CD14-positive monocyte (primary cell): ENCODE measurements around the gene STT3B. TPM values are rescaled to one million over a fixed set of nuclear protein-coding genes. Genes with fewer than 3 reads are reported as not detected.

ENCODE experiments used
- DNase-seq, 3 donors: peaks; one replicate each; pipeline ENCODE4 v3.0.0-alpha.2; 2011 to 2022
- H2AFZ ChIP-seq: 2 replicates; pipeline ENCODE4 v1.6.0; 2012; ENCODE audit warnings: mild to moderate bottlenecking, low read depth, low read length, inconsistent platforms; ENCODE audit not compliant: insufficient read depth, poor library complexity, severe bottlenecking
- H3K27ac ChIP-seq, 2 donors: 1 replicate in 1 of 2; 2 replicates in 1 of 2; pipeline ENCODE4 v1.5.1; 2012 to 2013; ENCODE audit warnings: low read length in 2 of 2, control low read depth in 1 of 2, inconsistent platforms in 1 of 2, low read depth in 1 of 2, mild to moderate bottlenecking in 1 of 2
- H3K27me3 ChIP-seq, 2 donors: one replicate each; pipeline versions ENCODE4 v1.6.0 to v1.6.1; 2011 to 2013; ENCODE audit warnings: low read length in 2 of 2; ENCODE audit not compliant: control insufficient read depth in 2 of 2, insufficient read depth in 2 of 2
- H3K36me3 ChIP-seq, 2 donors: replicated peaks in 1 of 2; 1 replicate in 1 of 2; 2 replicates in 1 of 2; pipeline versions ENCODE4 v1.5.1 to v1.6.1; 2012 to 2013; ENCODE audit warnings: low read length in 2 of 2, control low read depth in 1 of 2, inconsistent platforms in 1 of 2, mild to moderate bottlenecking in 1 of 2; ENCODE audit not compliant: insufficient read depth in 2 of 2, control insufficient read depth in 1 of 2
- H3K4me1 ChIP-seq, 2 donors: 1 replicate in 1 of 2; 2 replicates in 1 of 2; pipeline versions ENCODE4 v1.5.1 to v1.6.1; 2012 to 2013; ENCODE audit warnings: low read length in 2 of 2, control low read depth in 1 of 2, inconsistent platforms in 1 of 2, mild to moderate bottlenecking in 1 of 2, moderate library complexity in 1 of 2; ENCODE audit not compliant: insufficient read depth in 2 of 2, control insufficient read depth in 1 of 2
- H3K4me2 ChIP-seq: replicated peaks from 2 replicates; pipeline ENCODE3; 2012; ENCODE audit warnings: low read length, moderate library complexity, mild to moderate bottlenecking; ENCODE audit not compliant: poor library complexity, severe bottlenecking; ENCODE audit errors: extremely low read depth
- H3K4me3 ChIP-seq, 3 experiments: fragments of 200-600 bp in 1 of 3; sonication (generic) in 1 of 3; replicated peaks in 1 of 3; 1 replicate in 2 of 3; 2 replicates in 1 of 3; pipeline ENCODE4 v1.5.1; 2011 to 2013; ENCODE audit warnings: low read length in 3 of 3, mild to moderate bottlenecking in 3 of 3, control low read depth in 2 of 3, low read depth in 2 of 3, inconsistent platforms in 1 of 3, moderate library complexity in 1 of 3
- H3K79me2 ChIP-seq: 2 replicates; pipeline ENCODE4 v1.6.0; 2012; ENCODE audit warnings: mild to moderate bottlenecking, control low read depth, inconsistent platforms, low read length, moderate library complexity; ENCODE audit not compliant: insufficient read depth
- H3K9ac ChIP-seq: 2 replicates; pipeline ENCODE4 v1.6.0; 2017; ENCODE audit warnings: low read length, mild to moderate bottlenecking; ENCODE audit not compliant: insufficient read depth, poor library complexity, severe bottlenecking
- H3K9me3 ChIP-seq, 2 donors: replicated peaks in 1 of 2; 1 replicate in 1 of 2; 2 replicates in 1 of 2; pipeline versions ENCODE4 v1.5.1 to v1.6.1; 2012 to 2013; ENCODE audit warnings: low read length in 2 of 2, control low read depth in 1 of 2; ENCODE audit not compliant: control insufficient read depth in 1 of 2, insufficient read depth in 1 of 2
- H4K20me1 ChIP-seq: 2 replicates; pipeline ENCODE4 v1.6.0; 2012; ENCODE audit warnings: mild to moderate bottlenecking, low read length, control low read depth, moderate library complexity; ENCODE audit not compliant: insufficient read depth
- H3K27ac Mint-ChIP-seq, 7 donors: one replicate each; pipeline ENCODE4 v1.8.0; 2020; ENCODE audit warnings: mild to moderate bottlenecking in 7 of 7, mixed read lengths in 7 of 7, moderate library complexity in 6 of 7, inconsistent platforms in 2 of 7
- H3K27me3 Mint-ChIP-seq, 3 donors: one replicate each; pipeline ENCODE4 v1.8.0; 2021 to 2022; ENCODE audit warnings: low read depth in 3 of 3, mild to moderate bottlenecking in 3 of 3, mixed read lengths in 3 of 3, moderate library complexity in 3 of 3, inconsistent platforms in 1 of 3
- H3K36me3 Mint-ChIP-seq, 2 donors: one replicate each; pipeline ENCODE4 v1.8.0; 2020; ENCODE audit warnings: mixed read lengths in 2 of 2, inconsistent platforms in 1 of 2, mild to moderate bottlenecking in 1 of 2
- H3K4me1 Mint-ChIP-seq: one replicate; pipeline ENCODE4 v1.8.0; 2020; ENCODE audit warnings: mild to moderate bottlenecking, mixed read lengths
- H3K4me3 Mint-ChIP-seq, 2 donors: one replicate each; pipeline ENCODE4 v1.8.0; 2020; ENCODE audit warnings: mild to moderate bottlenecking in 2 of 2, mixed read lengths in 2 of 2, moderate library complexity in 1 of 2
- H3K9me3 Mint-ChIP-seq, 7 donors: one replicate each; pipeline ENCODE4 v1.8.0; 2020 to 2022; ENCODE audit warnings: mixed read lengths in 7 of 7, mild to moderate bottlenecking in 6 of 7, moderate library complexity in 6 of 7, inconsistent platforms in 2 of 7
- CTCF ChIP-seq: fragments of 200-600 bp; IDR thresholded peaks from one replicate; pipeline ENCODE4 v1.8.0; 2022; ENCODE audit warnings: antibody characterized with exemption, mild to moderate bottlenecking
- WGBS: methylation state at CpG from one replicate; pipeline ENCODE4 v1.1.5; 2013; ENCODE audit warnings: missing lambda C conversion rate; ENCODE audit not compliant: insufficient coverage; 5-methylcytosine and 5-hydroxymethylcytosine counted together
- intact Hi-C, 2 donors: fragments of 100-400 bp; cut with micrococcal nuclease; formaldehyde crosslinking; loops; one replicate each; pipeline versions ENCODE4 v1.15.0 to v1.15.1; 2023
- polyA plus RNA-seq, 3 donors: library from polyadenylated mRNA; depleted of rRNA in 1 of 3; unstranded in 2 of 3; stranded (reverse) in 1 of 3; fragments of 300-500 nt in 2 of 3; fragments of >200 nt in 1 of 3; fragmentation: Illumina TruSeq in 2 of 3; gene quantifications; 1 replicate in 2 of 3; 2 replicates in 1 of 3; pipeline ENCODE4 v1.2.3, GENCODE V29; 2012 to 2021

STT3B gene
- polyA plus RNA-seq, 3 donors: 47.3 to 97.0 (median 86.3) TPM

- no peak overlapping the region for H2AFZ ChIP-seq
- no peak overlapping the region for H3K27ac Mint-ChIP-seq
- WGBS: no CpG with 5 or more reads among the region's 5 CpGs
- no peak overlapping the region for H3K9ac ChIP-seq
- H3K79me2 ChIP-seq: peaks cover 52% of the 10 kb centered on the region
- H3K4me1 Mint-ChIP-seq: peaks cover 8% of the 10 kb centered on the region
- H3K4me3 Mint-ChIP-seq: no peak overlapping the region
- peaks cover 27 to 40% of the 10 kb centered on the region in 2 donors for H3K36me3 Mint-ChIP-seq
- intact Hi-C loops: no loop called here
- no peaks in the 10 kb centered on the region for H3K27me3 ChIP-seq
- H3K4me1 ChIP-seq: no peaks in the 10 kb centered on the region
- no peak overlapping the region for H3K4me3 ChIP-seq
- H4K20me1 ChIP-seq: peaks cover 49% of the 10 kb centered on the region
- no peak for TF ChIP-seq CTCF
- DNase-seq: no peak
- no peak overlapping the region for H3K4me2 ChIP-seq
- H3K36me3 ChIP-seq: peaks cover 25 to 45% of the 10 kb centered on the region in 2 donors
- peaks cover 0 to 1% (median 0%) of the 10 kb centered on the region in 3 donors for H3K27me3 Mint-ChIP-seq
- no peaks in the 10 kb centered on the region for H3K9me3 ChIP-seq
- H3K9me3 Mint-ChIP-seq: no peaks in the 10 kb centered on the region
- no peak overlapping the region for H3K27ac ChIP-seq
Measured at GRCh38 chr3:31614162-31614921, 81.6 kb downstream of the STT3B start.

- H3K27me3 ChIP-seq: no peaks in the 10 kb centered on the region
- no peak overlapping the region for H3K27ac ChIP-seq
- no peak overlapping the region for H3K4me2 ChIP-seq
- intact Hi-C loops: no loop called here
- H3K79me2 ChIP-seq: peaks cover 48% of the 10 kb centered on the region
- WGBS: no CpG with 5 or more reads among the region's 4 CpGs
- no peak overlapping the region for H3K4me3 Mint-ChIP-seq
- no peak overlapping the region for H3K9ac ChIP-seq
- TF ChIP-seq CTCF: no peak
- no peaks in the 10 kb centered on the region for H3K4me1 ChIP-seq
- H3K9me3 Mint-ChIP-seq: no peaks in the 10 kb centered on the region
- no peak for DNase-seq
- H3K4me3 ChIP-seq: no peak overlapping the region
- H3K36me3 Mint-ChIP-seq: peaks cover 29 to 50% of the 10 kb centered on the region in 2 donors
- peaks cover 46% of the 10 kb centered on the region for H4K20me1 ChIP-seq
- peaks cover 8% of the 10 kb centered on the region for H3K4me1 Mint-ChIP-seq
- no peaks in the 10 kb centered on the region for H3K9me3 ChIP-seq
- peaks cover 0 to 1% (median 0%) of the 10 kb centered on the region in 3 donors for H3K27me3 Mint-ChIP-seq
- H3K36me3 ChIP-seq: peaks cover 33 to 54% of the 10 kb centered on the region in 2 donors
- H3K27ac Mint-ChIP-seq: no peak overlapping the region
- H2AFZ ChIP-seq: no peak overlapping the region
Measured at GRCh38 chr3:31615071-31615875, 82.5 kb downstream of the STT3B start.
